Prostate gland (tissue), 2 donors: ENCODE results near the gene TCP10L.

Experiments
- CTCF ChIP-seq, 4 experiments: fragments of 200-600 bp in 2 of 4; fragments of 450-650 bp in 2 of 4; sonication (generic) in 2 of 4; IDR thresholded peaks; 1 replicate in 3 of 4; 2 replicates in 1 of 4; pipeline ENCODE4 v1.5.1; 2016 to 2019; ENCODE audit warnings: antibody characterized with exemption in 4 of 4, mild to moderate bottlenecking in 2 of 4, moderate library complexity in 2 of 4
- POLR2AphosphoS5 ChIP-seq: sonication (generic); formaldehyde crosslinking; IDR thresholded peaks from one replicate; pipeline ENCODE4 v1.6.1; 2017; ENCODE audit warnings: antibody characterized with exemption

GRCh38 chr21:32532636-32533035 lies 52.7 kb downstream of the TCP10L start:
- TF ChIP-seq CTCF (IDR thresholded peaks at IDR 0.05) (no peak), POLR2AphosphoS5 (no peak)
